IPS-15b (cell line): ENCODE results near the gene RRBP1.

Experiments
- H3K27me3 ChIP-seq: one replicate; pipeline ENCODE4 v1.6.1; 2013; ENCODE audit warnings: low read length; ENCODE audit not compliant: control insufficient read depth, insufficient read depth
- H3K36me3 ChIP-seq: one replicate; pipeline ENCODE4 v1.6.1; 2013; ENCODE audit warnings: low read length; ENCODE audit not compliant: control insufficient read depth, insufficient read depth
- H3K4me1 ChIP-seq: one replicate; pipeline ENCODE4 v1.6.1; 2013; ENCODE audit warnings: mild to moderate bottlenecking, low read length; ENCODE audit not compliant: control insufficient read depth, insufficient read depth
- H3K4me3 ChIP-seq: one replicate; pipeline ENCODE4 v1.5.1; 2013; ENCODE audit warnings: low read depth, low read length
- H3K9ac ChIP-seq: one replicate; pipeline ENCODE4 v1.6.1; 2013; ENCODE audit warnings: low read depth, mild to moderate bottlenecking, low read length
- H3K9me3 ChIP-seq: one replicate; pipeline ENCODE4 v1.6.1; 2013; ENCODE audit warnings: mild to moderate bottlenecking, low read length; ENCODE audit not compliant: control insufficient read depth, insufficient read depth

The RRBP1 gene

DNA sequence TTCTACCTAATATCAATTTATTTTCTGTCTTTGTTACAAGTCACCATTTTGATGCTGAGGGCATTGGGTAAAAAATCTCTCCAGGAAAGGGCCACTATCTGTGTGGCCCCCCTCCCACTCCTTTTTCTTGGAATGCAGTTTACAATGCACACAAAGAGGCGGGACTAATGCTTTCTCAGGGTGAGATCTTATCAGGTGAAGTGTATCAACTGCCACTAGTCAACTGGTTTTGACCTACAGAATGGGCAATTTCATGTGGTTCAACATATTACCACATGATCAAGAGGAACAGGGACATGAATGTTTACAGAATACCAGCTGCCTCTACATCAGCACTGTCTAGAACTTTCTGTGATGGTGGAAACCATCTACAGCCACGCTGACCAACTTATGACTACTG is 3.7 kb downstream of the RRBP1 start:
- Histone ChIP-seq H3K36me3 (peaks cover 11% of the 10 kb centered on the region), H3K4me1 (peaks cover 16% of the 10 kb centered on the region), H3K4me3 (no peak overlapping the region)

DNA sequence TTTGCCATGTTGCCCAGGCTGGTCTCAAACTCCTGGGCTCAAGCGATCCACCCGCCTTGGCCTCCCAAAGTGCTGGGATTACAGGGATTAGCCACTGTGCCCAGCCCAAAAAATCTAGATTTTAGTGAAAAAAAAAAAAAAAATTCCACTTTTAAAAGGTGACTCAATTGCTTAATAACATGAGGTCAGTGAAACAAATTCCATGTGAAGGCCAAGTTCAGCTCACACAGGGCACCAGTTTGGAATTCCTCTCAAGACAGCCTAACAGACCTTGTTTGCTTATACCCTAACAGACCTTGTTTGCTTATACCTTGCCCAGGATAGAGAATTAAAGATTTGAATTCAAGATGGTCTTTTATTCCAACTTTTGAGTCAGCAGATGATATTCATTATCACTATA is 5.1 kb downstream of the RRBP1 start:
- no peaks in the 10 kb centered on the region for H3K27me3 ChIP-seq
- H3K4me1 ChIP-seq, result peaks cover 11% of the 10 kb centered on the region
- H3K4me3 ChIP-seq, result no peak overlapping the region
- H3K36me3 ChIP-seq, result peaks cover 11% of the 10 kb centered on the region
- no peaks in the 10 kb centered on the region for H3K9me3 ChIP-seq
- no peak overlapping the region for H3K9ac ChIP-seq

More for the DNA sequence above, 3.7 kb downstream of the RRBP1 start:
- Histone ChIP-seq H3K9ac (no peak overlapping the region), H3K27me3 (no peaks in the 10 kb centered on the region), H3K9me3 (no peaks in the 10 kb centered on the region)

DNA sequence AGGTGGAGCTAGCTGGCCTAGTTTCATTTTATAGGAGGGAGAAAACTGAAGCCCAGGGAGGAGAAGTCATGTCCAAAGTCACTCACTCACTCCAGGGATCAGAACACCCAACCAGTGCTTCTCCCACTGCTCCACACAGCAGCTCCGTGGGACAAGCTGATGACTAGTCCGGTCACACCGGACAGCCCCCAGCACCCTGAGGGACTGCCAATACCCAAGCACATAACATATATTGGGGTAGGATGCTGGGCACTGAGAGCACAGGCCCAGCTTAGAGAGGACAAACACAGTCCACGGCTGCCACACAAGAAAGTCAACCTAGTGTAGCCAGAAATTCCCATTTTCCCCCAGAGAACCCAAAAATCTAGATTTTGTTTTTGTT is 5.7 kb downstream of the RRBP1 start:
- H3K4me1 ChIP-seq, result peaks cover 11% of the 10 kb centered on the region
- H3K27me3 ChIP-seq, result no peaks in the 10 kb centered on the region
- H3K4me3 ChIP-seq, result no peak overlapping the region
- H3K9me3 ChIP-seq, result no peaks in the 10 kb centered on the region
- peaks cover 11% of the 10 kb centered on the region for H3K36me3 ChIP-seq
- H3K9ac ChIP-seq, result no peak overlapping the region

DNA sequence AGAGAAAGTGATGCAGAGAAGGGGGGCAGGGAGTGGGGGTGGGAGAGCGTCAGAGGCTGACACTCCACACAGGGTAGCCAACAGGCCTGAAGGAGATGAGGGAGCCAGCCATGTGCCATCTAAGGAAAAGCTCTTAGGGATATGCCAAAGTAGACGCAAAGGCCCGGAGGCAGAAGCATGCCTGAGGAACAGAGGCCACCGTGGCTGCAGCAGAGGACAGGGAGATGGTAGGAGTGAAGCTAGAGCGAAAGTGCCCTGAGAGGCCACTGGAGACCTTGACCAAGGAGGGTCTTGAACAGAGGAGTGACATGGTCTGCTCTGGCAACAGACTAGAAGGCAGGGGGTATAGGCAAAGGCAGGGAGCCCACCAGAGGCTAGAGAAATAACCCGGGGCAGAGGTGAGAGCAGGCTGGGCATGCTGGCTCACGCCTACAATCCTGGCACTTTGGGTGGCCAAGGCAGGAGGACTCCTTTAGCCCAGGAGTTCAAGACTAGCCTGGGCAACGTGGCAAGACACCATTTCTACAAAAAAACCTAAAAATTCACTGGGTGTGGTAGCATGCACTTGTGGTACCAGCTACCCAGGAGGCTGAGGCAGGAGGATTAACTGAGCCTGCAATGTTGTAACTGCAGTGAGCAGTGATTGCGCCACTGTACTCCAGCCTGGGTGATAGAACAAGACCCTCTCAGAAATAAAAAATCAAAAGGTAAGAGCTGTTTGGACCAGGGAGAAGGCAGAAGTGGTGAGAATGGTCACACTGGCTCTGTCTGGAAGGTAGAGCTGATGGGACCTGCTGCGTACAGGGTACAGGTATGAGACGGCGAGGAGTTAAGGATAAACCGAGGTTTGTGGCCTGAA is 6.3 kb downstream of the RRBP1 start:
- no peaks in the 10 kb centered on the region for H3K27me3 ChIP-seq
- H3K9me3 ChIP-seq, result no peaks in the 10 kb centered on the region
- H3K9ac ChIP-seq, result no peak overlapping the region
- no peak overlapping the region for H3K4me3 ChIP-seq
- H3K36me3 ChIP-seq, result peaks cover 11% of the 10 kb centered on the region
- H3K4me1 ChIP-seq, result peaks cover 11% of the 10 kb centered on the region

DNA sequence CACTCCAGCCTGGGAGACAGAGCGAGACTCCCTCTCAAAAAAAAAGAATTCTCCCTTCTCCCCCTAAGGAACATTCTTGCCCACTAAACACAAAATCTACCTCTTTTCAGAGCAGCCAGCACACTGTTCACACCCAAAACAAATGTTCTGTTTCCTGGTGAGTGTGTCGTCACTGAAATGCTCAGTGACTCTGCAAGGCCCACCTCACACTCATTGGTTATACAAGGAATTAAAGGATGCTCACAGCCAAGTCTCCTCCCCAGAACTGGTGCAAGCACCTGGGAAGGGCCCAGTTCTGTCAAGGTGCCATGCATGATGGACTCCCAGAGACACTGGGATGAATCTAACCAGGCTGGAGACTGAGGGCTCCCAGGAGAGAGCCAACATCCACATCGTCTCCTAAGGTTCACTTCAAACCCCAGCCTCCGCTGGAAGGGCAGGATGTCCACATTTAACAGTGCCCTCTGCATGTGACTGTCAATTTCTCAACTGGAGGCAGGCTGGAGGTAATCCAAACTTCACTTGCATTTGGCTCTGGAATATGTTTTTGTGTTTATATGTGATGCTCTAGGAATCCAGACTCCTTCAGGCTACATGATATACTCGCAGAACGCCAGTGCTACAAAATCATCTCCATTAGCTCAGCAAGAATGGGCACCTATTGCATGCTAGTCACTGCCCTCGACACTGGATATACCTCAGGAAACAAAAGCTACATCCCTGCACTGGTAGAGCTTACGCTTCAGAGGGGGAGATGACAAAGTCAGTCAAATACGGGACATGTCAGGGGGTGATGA is 7.1 kb downstream of the RRBP1 start:
- no peaks in the 10 kb centered on the region for H3K9me3 ChIP-seq
- no peaks in the 10 kb centered on the region for H3K27me3 ChIP-seq
- H3K4me3 ChIP-seq, result no peak overlapping the region
- peaks cover 9% of the 10 kb centered on the region for H3K4me1 ChIP-seq
- H3K9ac ChIP-seq, result no peak overlapping the region
- peaks cover 10% of the 10 kb centered on the region for H3K36me3 ChIP-seq

DNA sequence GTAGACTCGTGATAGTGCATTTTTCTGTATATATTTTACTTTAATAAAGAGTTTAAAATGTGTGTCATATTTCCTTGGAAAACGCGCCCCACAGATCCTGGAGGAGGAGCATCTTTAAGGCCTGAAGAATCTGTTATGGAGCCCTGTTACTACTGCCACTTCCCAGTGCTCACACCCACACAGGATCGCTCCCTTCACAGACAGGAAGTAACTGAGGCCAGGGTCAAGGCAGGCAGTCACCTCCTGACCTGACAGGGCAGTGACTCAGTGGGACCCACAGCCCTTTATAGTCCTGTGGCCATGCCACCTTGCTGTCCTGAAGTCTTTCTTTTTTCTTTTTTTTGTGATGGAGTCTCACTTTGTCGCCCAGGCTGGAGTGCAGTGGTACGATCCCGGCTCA is 9.0 kb downstream of the RRBP1 start:
- Histone ChIP-seq H3K9ac (no peak overlapping the region), H3K27me3 (no peaks in the 10 kb centered on the region), H3K4me3 (no peak overlapping the region), H3K9me3 (no peaks in the 10 kb centered on the region), H3K36me3 (peaks cover 1% of the 10 kb centered on the region), H3K4me1 (peaks cover 8% of the 10 kb centered on the region)

DNA sequence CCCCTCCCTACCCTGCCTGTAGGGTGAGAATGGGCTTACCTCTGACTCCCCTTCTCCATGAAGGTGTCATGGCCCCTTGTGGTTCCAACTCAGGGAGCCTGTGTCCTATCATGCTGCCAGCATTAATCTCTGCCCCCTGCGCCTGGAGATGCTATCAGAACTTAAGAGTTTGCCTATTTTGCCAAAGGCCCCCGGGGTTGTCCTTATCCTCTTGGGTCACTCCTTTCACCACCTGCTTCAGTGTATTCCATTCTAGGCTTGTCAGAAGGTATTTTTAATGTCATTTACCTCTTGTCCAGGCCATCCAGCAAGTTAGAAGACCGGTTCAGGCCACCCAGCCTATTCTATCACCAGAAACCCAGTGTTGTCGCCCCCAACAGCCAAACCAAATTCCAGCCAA is 10.5 kb downstream of the RRBP1 start:
- Histone ChIP-seq H3K9me3 (no peaks in the 10 kb centered on the region), H3K27me3 (no peaks in the 10 kb centered on the region), H3K4me3 (no peak overlapping the region), H3K4me1 (peaks cover 8% of the 10 kb centered on the region), H3K9ac (no peak overlapping the region), H3K36me3 (no peaks in the 10 kb centered on the region)

DNA sequence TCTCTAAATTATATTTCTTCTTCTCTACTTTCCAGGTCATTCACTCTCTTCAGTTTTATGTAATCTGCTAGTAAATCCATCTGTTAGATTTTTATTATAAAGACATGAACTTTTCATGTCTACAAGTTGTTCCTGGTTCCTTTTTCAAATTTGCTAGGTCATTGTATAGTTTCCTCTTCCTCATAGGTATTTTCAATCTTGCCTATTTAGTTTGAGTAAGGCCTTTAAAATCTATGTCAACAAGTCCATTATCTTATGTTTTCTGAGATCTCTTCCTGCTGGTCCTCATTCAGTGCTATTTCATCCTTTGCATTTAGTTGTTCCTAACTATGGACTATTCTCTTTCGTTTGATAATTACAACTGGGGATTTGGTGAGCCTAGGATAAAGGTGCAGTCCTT is 11.0 kb downstream of the RRBP1 start:
- Histone ChIP-seq H3K36me3 (no peaks in the 10 kb centered on the region), H3K4me3 (no peak overlapping the region), H3K27me3 (no peaks in the 10 kb centered on the region)

DNA sequence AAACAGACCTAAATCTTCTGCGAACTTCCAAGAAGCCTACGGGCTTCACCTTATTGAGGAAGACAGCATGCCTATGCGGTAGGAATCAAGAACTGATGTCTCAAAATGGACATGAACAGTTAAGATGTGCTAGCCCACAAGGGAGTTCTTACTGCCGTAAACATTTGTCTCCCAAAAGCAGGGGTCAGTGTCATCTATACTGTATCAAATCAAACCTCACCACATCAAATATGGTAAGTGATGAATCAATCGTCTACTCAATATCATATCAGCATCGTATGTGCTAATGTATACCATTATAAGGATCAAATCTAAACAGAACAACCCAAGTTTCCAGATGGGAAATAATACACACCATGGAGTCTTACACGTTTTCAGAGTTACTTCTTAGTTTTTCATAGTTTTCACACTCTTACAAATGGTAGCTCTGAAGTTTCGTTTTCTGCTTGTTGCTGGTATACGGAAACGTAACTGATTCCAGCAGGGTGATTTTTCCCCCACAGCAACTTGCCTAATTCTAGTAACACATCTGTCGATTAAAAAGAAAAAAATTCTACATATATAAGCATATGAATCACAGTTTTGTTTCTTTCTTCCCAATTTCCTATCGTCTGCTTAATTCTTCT is 12.6 kb downstream of the RRBP1 start:
- Histone ChIP-seq H3K9me3 (no peaks in the 10 kb centered on the region), H3K9ac (no peak overlapping the region), H3K4me3 (no peak overlapping the region), H3K27me3 (no peaks in the 10 kb centered on the region), H3K36me3 (no peaks in the 10 kb centered on the region), H3K4me1 (peaks cover 8% of the 10 kb centered on the region)

More for the DNA sequence above, 11.0 kb downstream of the RRBP1 start:
- Histone ChIP-seq H3K9me3 (no peaks in the 10 kb centered on the region), H3K9ac (no peak overlapping the region), H3K4me1 (peaks cover 8% of the 10 kb centered on the region)

DNA sequence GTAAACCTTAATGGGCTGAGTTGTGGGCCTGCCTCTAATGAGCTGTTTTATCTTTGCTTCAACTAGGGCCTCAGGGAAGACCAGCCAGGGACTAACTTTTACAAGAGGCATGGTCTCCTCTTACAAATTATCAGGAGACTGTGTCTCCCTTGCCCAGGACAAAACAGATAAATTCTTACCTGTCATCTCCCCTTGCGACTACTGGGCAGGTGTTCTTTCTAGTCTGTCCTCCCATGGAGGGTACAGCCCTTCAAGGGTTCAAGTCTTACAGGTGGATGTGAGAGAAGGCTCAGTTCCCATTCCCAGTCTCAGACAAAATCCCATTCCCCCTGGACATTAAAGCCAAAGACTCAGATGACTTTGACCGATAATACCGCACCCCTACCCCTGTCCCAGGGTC is 13.6 kb downstream of the RRBP1 start:
- Histone ChIP-seq H3K4me3 (no peak overlapping the region), H3K27me3 (no peaks in the 10 kb centered on the region), H3K4me1 (peaks cover 8% of the 10 kb centered on the region), H3K9me3 (no peaks in the 10 kb centered on the region), H3K9ac (no peak overlapping the region), H3K36me3 (no peaks in the 10 kb centered on the region)

DNA sequence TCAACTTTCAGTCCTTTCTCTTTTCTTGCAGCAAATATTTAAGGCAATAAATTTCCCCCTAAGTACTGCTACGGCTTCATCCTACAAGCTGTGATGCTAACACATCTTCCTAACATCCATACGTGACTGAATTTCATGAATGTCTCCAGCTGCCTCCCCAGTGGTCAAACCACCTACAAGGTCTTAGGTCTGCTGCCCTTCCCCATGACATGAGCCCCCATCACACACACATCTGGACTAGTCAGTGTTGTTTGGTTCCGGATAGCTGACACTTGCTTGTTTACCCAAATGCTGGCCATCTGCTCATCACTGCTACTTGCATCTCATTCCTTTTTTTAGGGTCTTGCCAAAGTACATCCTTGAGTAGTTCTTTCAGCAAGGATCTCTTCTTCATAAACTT is 14.6 kb downstream of the RRBP1 start:
- no peaks in the 10 kb centered on the region for H3K27me3 ChIP-seq
- no peak overlapping the region for H3K9ac ChIP-seq
- H3K4me3 ChIP-seq, result no peak overlapping the region
- peaks cover 8% of the 10 kb centered on the region for H3K4me1 ChIP-seq
- H3K9me3 ChIP-seq, result no peaks in the 10 kb centered on the region
- H3K36me3 ChIP-seq, result no peaks in the 10 kb centered on the region
